Kidney (tissue), 14 donors: ENCODE measurements around the gene EXOC2. TPM values are rescaled to one million over a fixed set of nuclear protein-coding genes. Genes with fewer than 3 reads are reported as not detected.

Source experiments
- DNase-seq, 5 donors: peaks; one replicate each; pipeline ENCODE4 v3.0.0-alpha.2; 2013 to 2020
- FAIRE-seq: peaks from 2 replicates; lab custom pipeline; 2012; peaks lifted over from hg19 to GRCh38; lab: Jason Lieb, UNC
- H3K27ac ChIP-seq, 2 donors: one replicate each; pipeline ENCODE4 v1.7.0; 2013; ENCODE audit warnings: low read depth in 2 of 2, low read length in 2 of 2, inconsistent platforms in 1 of 2
- H3K27me3 ChIP-seq: one replicate; pipeline ENCODE4 v1.7.1; 2013; ENCODE audit warnings: low read length, inconsistent platforms; ENCODE audit not compliant: control insufficient read depth, insufficient read depth
- H3K36me3 ChIP-seq, 3 donors: one replicate each; pipeline versions ENCODE4 v1.7.0 to v1.7.1; 2013; ENCODE audit warnings: low read length in 3 of 3, control low read depth in 1 of 3, inconsistent platforms in 1 of 3; ENCODE audit not compliant: insufficient read depth in 3 of 3, control insufficient read depth in 2 of 3
- H3K4me1 ChIP-seq, 3 donors: one replicate each; pipeline versions ENCODE4 v1.7.0 to v1.7.1; 2013; ENCODE audit warnings: low read length in 3 of 3, inconsistent platforms in 1 of 3, low read depth in 1 of 3; ENCODE audit not compliant: control insufficient read depth in 2 of 3, insufficient read depth in 2 of 3
- H3K4me3 ChIP-seq, 3 donors: one replicate each; pipeline versions ENCODE4 v1.7.0 to v1.8.1; 2013; ENCODE audit warnings: low read length in 3 of 3, control low read depth in 1 of 3, inconsistent platforms in 1 of 3
- H3K9ac ChIP-seq, 3 donors: one replicate each; pipeline versions ENCODE4 v1.7.0 to v1.7.1; 2013; ENCODE audit warnings: low read length in 3 of 3, control low read depth in 1 of 3, inconsistent platforms in 1 of 3
- H3K9me3 ChIP-seq, 3 donors: one replicate each; pipeline versions ENCODE4 v1.7.0 to v1.7.1; 2013; ENCODE audit warnings: low read length in 3 of 3, control low read depth in 1 of 3, inconsistent platforms in 1 of 3; ENCODE audit not compliant: control insufficient read depth in 2 of 3, insufficient read depth in 1 of 3
- CTCF ChIP-seq: IDR thresholded peaks from 3 replicates; pipeline ENCODE4 v1.5.1; 2012; ENCODE audit warnings: mild to moderate bottlenecking, moderate library complexity, borderline replicate concordance; ENCODE audit not compliant: insufficient read depth; ENCODE audit errors: extremely low read depth
- intact Hi-C: fragments of 100-400 bp; cut with DNase I; formaldehyde crosslinking; loops from one replicate; pipeline ENCODE4 v1.11.1; 2022
- polyA plus RNA-seq: library from polyadenylated mRNA; stranded (reverse); fragments of 350-450 nt; fragmentation: Illumina TruSeq; extraction: RNeasy Lipid Tissue Mini Kit (QIAGEN cat#74804); gene quantifications from one replicate; pipeline ENCODE4 v1.2.3, GENCODE V29; 2014; ENCODE audit warnings: low read depth, low replicate concordance; ENCODE audit not compliant: insufficient read depth
- total RNA-seq: library from RNA; stranded (reverse); fragmentation: NEBNext Ultra II Directional; extraction: Animal tissue kit (Norgen Biotek cat#: 25700); gene quantifications from one replicate; pipeline ENCODE4 v1.2.1, GENCODE V29; 2021
- donor health status: control.
- donor health status: control.
- donor health status: control.
- donor health status: control.
- donor health status: control.
- donor health status: DM: yes; HTN: yes; CAD: no.
- donor health status: Normal renal cell carcinoma (clear cell type).

EXOC2 gene
- total and polyA plus RNA-seq, 2 donors from 2014 or later: 8.6 to 21.7 TPM

GRCh38 chr6:466564-466963, 226.4 kb downstream of the EXOC2 start:
- H3K9me3 ChIP-seq: no peaks in the 10 kb centered on the region
- FAIRE-seq (no peak), DNase-seq (peak in 1 of 5 donors; percentile 66)
- TF ChIP-seq CTCF: no peak
- H3K4me3 ChIP-seq: no peak overlapping the region
- H3K27me3 ChIP-seq: no peaks in the 10 kb centered on the region
- H3K27ac ChIP-seq: no peak overlapping the region
- H3K36me3 ChIP-seq: no peaks in the 10 kb centered on the region
- H3K4me1 ChIP-seq: no peaks in the 10 kb centered on the region
- H3K9ac ChIP-seq: no peak overlapping the region
- intact Hi-C loops: no loop called here

- no peak for TF ChIP-seq CTCF
- no peaks in the 10 kb centered on the region for H3K9me3 ChIP-seq
- no peak for FAIRE-seq
- H3K4me1 ChIP-seq: no peaks in the 10 kb centered on the region
- H3K36me3 ChIP-seq: no peaks in the 10 kb centered on the region
- H3K27ac ChIP-seq: no peak overlapping the region
- no peak overlapping the region for H3K9ac ChIP-seq
- no peaks in the 10 kb centered on the region for H3K27me3 ChIP-seq
- H3K4me3 ChIP-seq: no peak overlapping the region
- intact Hi-C loops: no loop called here
- DNase-seq: no peak
Observed at GRCh38 chr6:465531-466348, 227.2 kb downstream of the EXOC2 start.

GRCh38 chr6:456887-457286, 236.1 kb downstream of the EXOC2 start:
- Histone ChIP-seq H3K36me3 (no peaks in the 10 kb centered on the region), H3K9ac (no peak overlapping the region), H3K9me3 (no peaks in the 10 kb centered on the region), H3K27me3 (no peaks in the 10 kb centered on the region), H3K4me3 (no peak overlapping the region), H3K4me1 (no peaks in the 10 kb centered on the region), H3K27ac (no peak overlapping the region)
- intact Hi-C loops: no loop called here
- TF ChIP-seq CTCF: no peak
- FAIRE-seq (no peak), DNase-seq (no peak)
